Fibroblast of mammary gland (primary cell): Measurements from ENCODE around the gene UTS2R.
"Not testable (repeated sequence)": the region's sequence is repeated elsewhere in the genome, so short reads cannot be mapped to it uniquely, and the experiment has no call there.

Source experiments
- DNase-seq: peaks from one replicate; pipeline ENCODE4 v3.0.0-alpha.2; 2010; ENCODE audit warnings: low read depth
- H3K4me3 ChIP-seq: 2 replicates; pipeline ENCODE4 v1.5.1; 2011; ENCODE audit warnings: low read depth, mild to moderate bottlenecking, low read length, moderate library complexity; ENCODE audit not compliant: control insufficient read depth
- CTCF ChIP-seq: conservative IDR thresholded peaks from 2 replicates; pipeline ENCODE4 v1.5.1; 2011; ENCODE audit warnings: low read depth, low read length, inconsistent platforms; ENCODE audit not compliant: control insufficient read depth, insufficient read depth

Gene UTS2R

GRCh38 chr17:82345151-82345976 is 26.2 kb upstream of the UTS2R start:
- TF ChIP-seq CTCF: no peak
- H3K4me3 ChIP-seq: no peak overlapping the region
- no peak for DNase-seq

GRCh38 chr17:82346342-82347300 is 24.9 kb upstream of the UTS2R start:
- TF ChIP-seq CTCF: no peak
- H3K4me3 ChIP-seq: no peak overlapping the region
- no peak for DNase-seq

GRCh38 chr17:82347994-82348393 is 23.6 kb upstream of the UTS2R start:
- H3K4me3 ChIP-seq, DNase-seq: not testable (repeated sequence)

- TF ChIP-seq CTCF: no peak
- H3K4me3 ChIP-seq: no peak overlapping the region
- DNase-seq: no peak
Observed at GRCh38 chr17:82348434-82348833, 23.1 kb upstream of the UTS2R start.

- DNase-seq: no peak
- no peak for TF ChIP-seq CTCF
- no peak overlapping the region for H3K4me3 ChIP-seq
Observed at GRCh38 chr17:82348866-82349265, 22.7 kb upstream of the UTS2R start.

- TF ChIP-seq CTCF: no peak
- no peak overlapping the region for H3K4me3 ChIP-seq
- peak; percentile 90 for DNase-seq
Observed at GRCh38 chr17:82349287-82349701, 22.3 kb upstream of the UTS2R start.
